Astrocyte (in vitro differentiated cells and primary cell): ENCODE measurements around the gene GRIK1. TPM values are rescaled to one million over a fixed set of nuclear protein-coding genes. Genes with fewer than 3 reads are reported as not detected.

ENCODE experiments used
- DNase-seq: peaks from one replicate; pipeline ENCODE4 v3.0.0-alpha.2; 2010; ENCODE audit warnings: low read depth
- FAIRE-seq: peaks from 2 replicates; lab custom pipeline; 2011; peaks lifted over from hg19 to GRCh38; lab: Jason Lieb, UNC
- H2AFZ ChIP-seq: 2 replicates; pipeline ENCODE4 v1.6.0; 2012; ENCODE audit warnings: low read depth, low read length, inconsistent platforms
- H3K27ac ChIP-seq: 2 replicates; pipeline ENCODE4 v1.5.1; 2011; ENCODE audit warnings: low read depth, low read length, inconsistent platforms
- H3K27me3 ChIP-seq: 2 replicates; pipeline ENCODE4 v1.6.0; 2011; ENCODE audit warnings: low read length, inconsistent platforms; ENCODE audit not compliant: insufficient read depth
- H3K36me3 ChIP-seq: 2 replicates; pipeline ENCODE4 v1.5.1; 2011; ENCODE audit warnings: low read length, inconsistent platforms; ENCODE audit not compliant: insufficient read depth
- H3K4me1 ChIP-seq: 2 replicates; pipeline ENCODE4 v1.5.1; 2011; ENCODE audit warnings: low read length, inconsistent platforms; ENCODE audit not compliant: insufficient read depth
- H3K4me2 ChIP-seq: 2 replicates; pipeline ENCODE4 v1.6.0; 2012; ENCODE audit warnings: low read length, inconsistent platforms
- H3K4me3 ChIP-seq: 2 replicates; pipeline ENCODE4 v1.5.1; 2011; ENCODE audit warnings: low read depth, mild to moderate bottlenecking, low read length, inconsistent platforms; ENCODE audit not compliant: insufficient read depth
- H3K79me2 ChIP-seq: 2 replicates; pipeline ENCODE4 v1.6.0; 2012; ENCODE audit warnings: mild to moderate bottlenecking, low read length, inconsistent platforms; ENCODE audit not compliant: insufficient read depth
- H3K9ac ChIP-seq: 2 replicates; pipeline ENCODE4 v1.6.0; 2012; ENCODE audit warnings: mild to moderate bottlenecking, low read length, inconsistent platforms
- H3K9me3 ChIP-seq: 2 replicates; pipeline ENCODE4 v1.5.1; 2012; ENCODE audit warnings: low read depth, mild to moderate bottlenecking, low read length, inconsistent platforms; ENCODE audit not compliant: insufficient read depth
- H4K20me1 ChIP-seq: 2 replicates; pipeline ENCODE4 v1.6.0; 2012; ENCODE audit warnings: low read length, inconsistent platforms; ENCODE audit not compliant: insufficient read depth
- H3K27ac Mint-ChIP-seq: one replicate; pipeline ENCODE4 v1.8.0; 2021; ENCODE audit warnings: mild to moderate bottlenecking, mixed read lengths; ENCODE audit not compliant: unreplicated experiment
- H3K27me3 Mint-ChIP-seq: one replicate; pipeline ENCODE4 v1.8.0; 2021; ENCODE audit warnings: low read depth, mixed read lengths; ENCODE audit not compliant: unreplicated experiment
- H3K36me3 Mint-ChIP-seq: one replicate; pipeline ENCODE4 v1.8.0; 2021; ENCODE audit warnings: low read depth, mixed read lengths; ENCODE audit not compliant: unreplicated experiment
- H3K4me1 Mint-ChIP-seq: one replicate; pipeline ENCODE4 v1.8.0; 2021; ENCODE audit warnings: low read depth, mixed read lengths; ENCODE audit not compliant: unreplicated experiment
- H3K4me3 Mint-ChIP-seq: one replicate; pipeline ENCODE4 v1.8.0; 2021; ENCODE audit warnings: mild to moderate bottlenecking, moderate library complexity, mixed read lengths; ENCODE audit not compliant: unreplicated experiment
- H3K9me3 Mint-ChIP-seq: one replicate; pipeline ENCODE4 v1.8.0; 2021; ENCODE audit warnings: mild to moderate bottlenecking, mixed read lengths; ENCODE audit not compliant: unreplicated experiment
- EZH2 ChIP-seq: IDR thresholded peaks from 2 replicates; pipeline ENCODE4 v1.6.1; 2012; ENCODE audit warnings: mild to moderate bottlenecking, low read length, inconsistent platforms; ENCODE audit not compliant: insufficient read depth
- total RNA-seq: library from RNA; stranded (reverse); gene quantifications from 2 replicates; pipeline ENCODE4 v1.2.1, GENCODE V29; 2021
- TF ChIP-seq, protein P1 (sequence below): IDR thresholded peaks from 2 replicates; pipeline ENCODE4 v1.5.1; 2011; ENCODE audit warnings: low read depth, mild to moderate bottlenecking, inconsistent platforms, low read length, moderate library complexity; ENCODE audit not compliant: insufficient read depth

Gene GRIK1
- total RNA-seq, 1 donor from 2014 or later = not detected

DNA sequence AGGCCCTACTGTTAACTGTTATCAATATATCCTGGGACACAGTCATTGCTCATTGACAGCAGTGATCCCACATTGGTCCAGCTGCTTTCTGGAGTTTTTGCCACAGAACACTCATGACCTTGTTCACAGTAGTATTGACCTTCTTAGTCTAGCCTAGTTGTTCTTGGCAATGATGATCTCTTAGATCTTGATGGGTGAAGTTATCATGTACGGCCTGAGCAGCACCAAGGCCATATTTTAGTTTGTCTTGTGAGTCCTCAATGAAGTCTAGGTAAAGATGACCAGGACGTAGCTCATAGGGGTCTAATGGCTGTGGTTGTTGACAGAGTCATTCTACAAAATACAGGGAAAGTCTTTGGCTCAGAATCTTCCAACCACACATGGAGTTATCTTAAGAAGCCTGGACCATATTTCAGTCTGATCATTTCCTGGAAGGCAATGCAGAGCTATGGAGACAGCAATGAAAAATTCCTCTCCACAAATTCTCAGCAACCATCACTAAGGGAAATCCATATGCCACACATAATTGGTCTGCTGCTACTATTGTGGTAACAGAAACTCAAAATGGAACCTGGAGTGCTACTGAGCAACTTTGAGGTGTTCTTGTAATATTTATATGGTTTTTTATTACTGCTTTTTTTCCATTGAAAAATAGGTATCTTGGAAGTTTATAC lies 279.6 kb downstream of the GRIK1 start:
- DNase-seq (no peak), FAIRE-seq (no peak)
- H3K27me3 ChIP-seq = no peaks in the 10 kb centered on the region
- no peak overlapping the region for H3K4me3 ChIP-seq
- H3K36me3 ChIP-seq = no peaks in the 10 kb centered on the region
- no peak overlapping the region for H3K9ac ChIP-seq
- H3K27me3 Mint-ChIP-seq = no peaks in the 10 kb centered on the region
- H3K9me3 ChIP-seq = no peaks in the 10 kb centered on the region
- peaks cover 2% of the 10 kb centered on the region for H3K9me3 Mint-ChIP-seq
- H3K27ac Mint-ChIP-seq = no peak overlapping the region
- TF ChIP-seq, protein P1, sequence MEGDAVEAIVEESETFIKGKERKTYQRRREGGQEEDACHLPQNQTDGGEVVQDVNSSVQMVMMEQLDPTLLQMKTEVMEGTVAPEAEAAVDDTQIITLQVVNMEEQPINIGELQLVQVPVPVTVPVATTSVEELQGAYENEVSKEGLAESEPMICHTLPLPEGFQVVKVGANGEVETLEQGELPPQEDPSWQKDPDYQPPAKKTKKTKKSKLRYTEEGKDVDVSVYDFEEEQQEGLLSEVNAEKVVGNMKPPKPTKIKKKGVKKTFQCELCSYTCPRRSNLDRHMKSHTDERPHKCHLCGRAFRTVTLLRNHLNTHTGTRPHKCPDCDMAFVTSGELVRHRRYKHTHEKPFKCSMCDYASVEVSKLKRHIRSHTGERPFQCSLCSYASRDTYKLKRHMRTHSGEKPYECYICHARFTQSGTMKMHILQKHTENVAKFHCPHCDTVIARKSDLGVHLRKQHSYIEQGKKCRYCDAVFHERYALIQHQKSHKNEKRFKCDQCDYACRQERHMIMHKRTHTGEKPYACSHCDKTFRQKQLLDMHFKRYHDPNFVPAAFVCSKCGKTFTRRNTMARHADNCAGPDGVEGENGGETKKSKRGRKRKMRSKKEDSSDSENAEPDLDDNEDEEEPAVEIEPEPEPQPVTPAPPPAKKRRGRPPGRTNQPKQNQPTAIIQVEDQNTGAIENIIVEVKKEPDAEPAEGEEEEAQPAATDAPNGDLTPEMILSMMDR = no peak
- TF ChIP-seq EZH2 = no peak
- no peaks in the 10 kb centered on the region for H4K20me1 ChIP-seq
- H3K27ac ChIP-seq = no peak overlapping the region
- no peak overlapping the region for H2AFZ ChIP-seq
- H3K4me1 ChIP-seq = peaks cover 14% of the 10 kb centered on the region
- peaks cover 16% of the 10 kb centered on the region for H3K4me1 Mint-ChIP-seq
- no peaks in the 10 kb centered on the region for H3K36me3 Mint-ChIP-seq
- H3K4me2 ChIP-seq = no peak overlapping the region
- no peaks in the 10 kb centered on the region for H3K79me2 ChIP-seq
- H3K4me3 Mint-ChIP-seq = no peak overlapping the region

DNA sequence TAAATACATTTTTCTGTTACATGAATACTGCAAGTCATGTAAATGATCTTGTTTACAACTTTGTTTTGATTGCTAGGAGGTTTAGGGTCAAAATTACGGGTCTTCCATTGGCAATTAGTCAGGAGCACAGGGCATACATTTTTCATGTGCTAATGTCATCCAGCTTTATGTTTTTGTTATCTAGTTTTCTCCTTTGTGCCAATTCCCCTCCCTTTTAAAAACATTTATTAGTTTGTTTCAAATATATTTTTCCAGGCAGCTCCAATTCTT lies 280.9 kb downstream of the GRIK1 start:
- Histone ChIP-seq H3K4me3 (no peak overlapping the region), H3K36me3 (no peaks in the 10 kb centered on the region), H3K4me2 (no peak overlapping the region), H3K9me3 (no peaks in the 10 kb centered on the region), H3K79me2 (no peaks in the 10 kb centered on the region), H4K20me1 (no peaks in the 10 kb centered on the region), H3K27ac (no peak overlapping the region), H3K27me3 (no peaks in the 10 kb centered on the region), H2AFZ (no peak overlapping the region), H3K9ac (no peak overlapping the region), H3K4me1 (peaks cover 14% of the 10 kb centered on the region)
- DNase-seq = no peak
- H3K4me3 Mint-ChIP-seq = no peak overlapping the region
- H3K27ac Mint-ChIP-seq = no peak overlapping the region
- FAIRE-seq = no peak
- H3K4me1 Mint-ChIP-seq = peaks cover 16% of the 10 kb centered on the region
- TF ChIP-seq, protein P1 = no peak
- TF ChIP-seq EZH2 = no peak
- H3K9me3 Mint-ChIP-seq = peaks cover 2% of the 10 kb centered on the region
- H3K27me3 Mint-ChIP-seq = no peaks in the 10 kb centered on the region
- no peaks in the 10 kb centered on the region for H3K36me3 Mint-ChIP-seq

DNA sequence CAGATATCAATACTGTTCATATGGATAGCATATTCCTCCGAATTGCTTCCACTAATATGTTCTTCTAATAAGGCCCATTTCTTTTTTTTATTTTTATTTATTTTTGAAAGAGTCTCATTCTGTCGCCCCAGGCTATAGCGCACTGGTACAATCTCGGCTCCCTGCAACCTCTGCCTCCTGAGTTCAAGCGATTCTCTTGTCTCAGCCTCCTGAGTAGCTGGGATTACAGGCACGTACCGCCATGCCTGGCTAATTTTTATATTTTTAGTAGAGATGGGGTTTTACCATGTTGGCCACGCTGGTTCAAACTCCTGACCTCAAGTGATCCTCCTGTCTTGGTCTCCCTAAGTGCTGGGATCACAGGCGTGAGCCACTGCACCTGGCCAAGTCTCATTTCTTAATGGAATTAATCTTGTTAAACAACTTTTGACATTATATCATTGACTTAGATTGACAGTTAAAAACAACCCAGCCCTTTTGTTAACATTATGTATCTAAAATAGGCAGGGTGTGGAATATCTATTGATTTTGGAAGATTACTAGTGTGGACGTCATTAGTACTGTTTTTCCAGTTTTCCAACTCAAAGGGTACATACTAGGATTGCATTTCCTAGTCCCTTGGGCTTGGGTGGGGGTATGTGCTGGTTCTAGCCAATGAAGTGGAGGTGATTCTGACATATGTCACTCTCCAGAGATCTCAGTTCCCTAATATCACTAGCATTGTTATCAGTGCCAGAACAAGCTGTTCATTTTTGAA lies 281.4 kb downstream of the GRIK1 start:
- TF ChIP-seq, protein P1 = no peak
- no peak for TF ChIP-seq EZH2
- H3K4me3 Mint-ChIP-seq = no peak overlapping the region
- H4K20me1 ChIP-seq = no peaks in the 10 kb centered on the region
- no peak overlapping the region for H3K4me3 ChIP-seq
- H2AFZ ChIP-seq = no peak overlapping the region
- H3K27ac Mint-ChIP-seq = no peak overlapping the region
- no peak overlapping the region for H3K4me2 ChIP-seq
- FAIRE-seq (no peak), DNase-seq (no peak)
- H3K36me3 ChIP-seq = no peaks in the 10 kb centered on the region
- H3K36me3 Mint-ChIP-seq = no peaks in the 10 kb centered on the region
- peaks cover 14% of the 10 kb centered on the region for H3K4me1 ChIP-seq
- H3K9me3 Mint-ChIP-seq = peaks cover 2% of the 10 kb centered on the region
- H3K79me2 ChIP-seq = no peaks in the 10 kb centered on the region
- H3K9ac ChIP-seq = no peak overlapping the region
- H3K27ac ChIP-seq = no peak overlapping the region
- H3K4me1 Mint-ChIP-seq = peaks cover 18% of the 10 kb centered on the region
- no peaks in the 10 kb centered on the region for H3K27me3 Mint-ChIP-seq
- H3K27me3 ChIP-seq = no peaks in the 10 kb centered on the region
- H3K9me3 ChIP-seq = no peaks in the 10 kb centered on the region
